Natural killer cell (primary cell): ENCODE results near the gene PXDN. TPM values are rescaled to one million over a fixed set of nuclear protein-coding genes. Genes with fewer than 3 reads are reported as not detected.

Experiments
- ATAC-seq, 3 donors: fragments of 150-1000 bp in 2 of 3; fragments of 200-7000 bp in 1 of 3; cut with Tn5 transposase; 1 replicate in 1 of 3; 2 replicates in 2 of 3; pipeline ENCODE4 v1.10.0; 2021; ENCODE audit warnings: mild to moderate bottlenecking in 2 of 3, moderate library complexity in 2 of 3
- DNase-seq, 2 donors: peaks; one replicate each; pipeline versions ENCODE4 v3.0.0 to v3.0.0-alpha.2; 2013 to 2021; ENCODE audit warnings: mixed read lengths in 1 of 2
- H3K27ac ChIP-seq: one replicate; pipeline ENCODE4 v1.5.1; 2013; ENCODE audit warnings: mild to moderate bottlenecking, low read length
- H3K27me3 ChIP-seq: one replicate; pipeline ENCODE4 v1.6.1; 2013; ENCODE audit warnings: low read length; ENCODE audit not compliant: control insufficient read depth, insufficient read depth
- H3K36me3 ChIP-seq: one replicate; pipeline ENCODE4 v1.6.1; 2013; ENCODE audit warnings: low read length; ENCODE audit not compliant: control insufficient read depth, insufficient read depth
- H3K4me1 ChIP-seq: one replicate; pipeline ENCODE4 v1.6.1; 2013; ENCODE audit warnings: low read length; ENCODE audit not compliant: control insufficient read depth, insufficient read depth
- H3K4me3 ChIP-seq: one replicate; pipeline ENCODE4 v1.5.1; 2013; ENCODE audit warnings: low read length
- H3K9me3 ChIP-seq: one replicate; pipeline ENCODE4 v1.6.1; 2013; ENCODE audit warnings: low read length; ENCODE audit not compliant: control insufficient read depth, insufficient read depth
- H3K27ac Mint-ChIP-seq, 2 donors: one replicate each; pipeline ENCODE4 v1.8.0; 2022; ENCODE audit warnings: mild to moderate bottlenecking in 2 of 2, mixed read lengths in 2 of 2, moderate library complexity in 1 of 2
- H3K27me3 Mint-ChIP-seq, 2 donors: one replicate each; pipeline ENCODE4 v1.8.0; 2022; ENCODE audit warnings: low read depth in 2 of 2, mixed read lengths in 2 of 2
- H3K36me3 Mint-ChIP-seq: one replicate; pipeline ENCODE4 v1.8.0; 2022; ENCODE audit warnings: mixed read lengths
- H3K4me1 Mint-ChIP-seq, 2 donors: one replicate each; pipeline ENCODE4 v1.8.0; 2022; ENCODE audit warnings: mixed read lengths in 2 of 2
- H3K4me3 Mint-ChIP-seq: one replicate; pipeline ENCODE4 v1.8.0; 2022; ENCODE audit warnings: mild to moderate bottlenecking, moderate library complexity, mixed read lengths
- H3K9me3 Mint-ChIP-seq, 2 donors: one replicate each; pipeline ENCODE4 v1.8.0; 2022; ENCODE audit warnings: mixed read lengths in 2 of 2
- CTCF ChIP-seq: fragments of 200-600 bp; IDR thresholded peaks from one replicate; pipeline ENCODE4 v1.8.0; 2022; ENCODE audit warnings: antibody characterized with exemption
- WGBS: methylation state at CpG from one replicate; pipeline ENCODE4 v1.1.7; 2013; ENCODE audit warnings: missing lambda C conversion rate; ENCODE audit not compliant: insufficient coverage; 5-methylcytosine and 5-hydroxymethylcytosine counted together
- intact Hi-C: fragments of 100-400 bp; cut with micrococcal nuclease; formaldehyde crosslinking; loops from one replicate; pipeline ENCODE4 v1.14.2; 2022
- total RNA-seq, 4 donors: library from RNA; stranded (reverse); fragments of 120-200 nt in 1 of 4; gene quantifications; one replicate each; pipeline versions ENCODE4 v1.2.3 to v1.2.4, GENCODE V29; 2013 to 2022

The PXDN gene
- total RNA-seq, 3 donors from 2014 or later (not counting 1 experiment from before 2014, with no cell fraction given): 2.1 to 3.7 (median 2.5) TPM

GRCh38 chr2:1634681-1635341 lies 109.5 kb downstream of the PXDN start:
- Histone ChIP-seq H3K4me1 (no peaks in the 10 kb centered on the region), H3K27ac (no peak overlapping the region), H3K9me3 (no peaks in the 10 kb centered on the region), H3K27me3 (no peaks in the 10 kb centered on the region), H3K4me3 (no peak overlapping the region), H3K36me3 (no peaks in the 10 kb centered on the region)
- no peaks in the 10 kb centered on the region for H3K27me3 Mint-ChIP-seq
- no peaks in the 10 kb centered on the region for H3K9me3 Mint-ChIP-seq
- TF ChIP-seq CTCF: no peak
- WGBS: 91% methylated on average over 12 of the region's 12 CpGs
- H3K4me1 Mint-ChIP-seq: no peaks in the 10 kb centered on the region
- ATAC-seq (no peak), DNase-seq (no peak)
- no peak overlapping the region for H3K27ac Mint-ChIP-seq
- no peak overlapping the region for H3K4me3 Mint-ChIP-seq
- intact Hi-C loops: no loop called here
- H3K36me3 Mint-ChIP-seq: no peaks in the 10 kb centered on the region

GRCh38 chr2:1633936-1634587 lies 110.3 kb downstream of the PXDN start:
- no peak overlapping the region for H3K27ac ChIP-seq
- DNase-seq (no peak), ATAC-seq (no peak)
- no peak overlapping the region for H3K27ac Mint-ChIP-seq
- no peaks in the 10 kb centered on the region for H3K27me3 ChIP-seq
- no peaks in the 10 kb centered on the region for H3K27me3 Mint-ChIP-seq
- H3K4me1 ChIP-seq: no peaks in the 10 kb centered on the region
- no peak overlapping the region for H3K4me3 ChIP-seq
- H3K4me3 Mint-ChIP-seq: no peak overlapping the region
- no peak for TF ChIP-seq CTCF
- no peaks in the 10 kb centered on the region for H3K9me3 ChIP-seq
- no peaks in the 10 kb centered on the region for H3K36me3 ChIP-seq
- intact Hi-C loops: no loop called here
- no peaks in the 10 kb centered on the region for H3K4me1 Mint-ChIP-seq
- H3K9me3 Mint-ChIP-seq: no peaks in the 10 kb centered on the region
- no peaks in the 10 kb centered on the region for H3K36me3 Mint-ChIP-seq
- WGBS: 86% methylated on average over 18 of the region's 18 CpGs

- Histone ChIP-seq H3K4me1 (no peaks in the 10 kb centered on the region), H3K27ac (no peak overlapping the region), H3K36me3 (no peaks in the 10 kb centered on the region), H3K9me3 (no peaks in the 10 kb centered on the region), H3K4me3 (no peak overlapping the region), H3K27me3 (no peaks in the 10 kb centered on the region)
- Mint-ChIP-seq H3K27me3 (no peaks in the 10 kb centered on the region), H3K36me3 (no peaks in the 10 kb centered on the region), H3K9me3 (no peaks in the 10 kb centered on the region), H3K4me1 (no peaks in the 10 kb centered on the region), H3K27ac (no peak overlapping the region), H3K4me3 (no peak overlapping the region)
- DNase-seq: no peak
- intact Hi-C loops: no loop called here
- TF ChIP-seq CTCF: no peak
- ATAC-seq: no peak
- 95% methylated on average over 15 of the region's 17 CpGs for WGBS
These were observed 111.1 kb downstream of the PXDN start for GRCh38 chr2:1633092-1633671.
